Caki2 (cell line): Measurements from ENCODE around the gene KLHDC8B. TPM values are rescaled to one million over a fixed set of nuclear protein-coding genes. Genes with fewer than 3 reads are reported as not detected.

Experiments
- DNase-seq: peaks from one replicate; pipeline ENCODE4 v3.0.0-alpha.2; 2015; ENCODE audit warnings: low read depth
- in situ Hi-C: cut with HindIII; loops from 2 replicates; pipeline ENCODE4 v1.10.0; 2016; ENCODE audit warnings: low sequenced_read_pairs, low pct_unique_long_range_greater_than_20kb, mixed read lengths
- total RNA-seq: library from RNA; depleted of rRNA; stranded (reverse); fragments of >200 nt; shearing (Covaris generic); gene quantifications from 2 replicates; pipeline ENCODE4 v1.2.3, GENCODE V29; 2014; ENCODE audit warnings: low replicate concordance

Gene KLHDC8B
- total RNA-seq, 1 experiment from 2014 or later: 14.8 TPM

DNA sequence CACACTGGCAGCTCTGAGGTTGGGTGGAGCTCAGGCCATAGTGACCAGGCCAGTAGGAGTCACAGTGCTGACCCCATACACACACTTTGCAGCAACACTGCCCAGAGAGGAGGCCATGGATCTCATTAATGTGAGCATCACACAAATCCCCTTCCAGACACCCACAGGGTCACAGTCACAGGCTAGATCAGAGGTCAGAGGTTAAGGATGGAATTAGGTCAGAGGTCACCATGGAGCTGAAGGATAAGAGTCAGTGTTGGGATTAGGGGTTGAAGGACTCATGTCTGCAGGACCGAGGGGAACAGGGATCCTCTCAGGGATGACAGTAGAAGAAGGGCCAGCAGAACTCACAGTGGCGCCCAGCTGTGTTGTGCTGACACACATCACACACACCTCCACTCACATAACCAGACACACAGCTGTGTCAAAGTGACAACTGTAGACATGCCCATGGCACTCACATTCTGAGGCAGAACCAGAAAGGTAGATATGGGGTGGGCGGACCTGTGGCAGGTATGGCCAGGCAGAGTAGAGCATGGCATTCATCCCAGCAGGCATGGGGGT, 18.0 kb upstream of the KLHDC8B start:
- no peak for DNase-seq
- in situ Hi-C loops: no loop called here

DNA sequence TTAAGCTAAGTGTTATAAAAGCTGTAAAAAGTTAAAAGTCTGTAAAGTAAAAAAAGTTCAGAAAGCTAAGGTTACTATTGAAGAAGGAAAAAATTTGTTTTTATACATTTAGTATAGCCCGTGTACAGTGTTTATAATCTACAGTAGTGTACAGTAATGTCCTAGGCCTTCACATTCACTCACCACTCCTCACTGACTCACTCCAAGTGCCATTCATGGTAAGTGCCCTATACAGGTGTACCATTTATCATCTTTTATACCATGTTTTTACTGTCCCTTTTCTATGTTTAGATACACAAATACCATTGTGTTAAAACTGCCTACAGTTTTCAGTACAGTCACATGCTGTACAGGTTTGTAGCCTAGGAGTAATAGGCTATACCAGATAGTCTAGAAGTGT, 14.1 kb upstream of the KLHDC8B start:
- DNase-seq: no peak
- in situ Hi-C loops: no loop called here

DNA sequence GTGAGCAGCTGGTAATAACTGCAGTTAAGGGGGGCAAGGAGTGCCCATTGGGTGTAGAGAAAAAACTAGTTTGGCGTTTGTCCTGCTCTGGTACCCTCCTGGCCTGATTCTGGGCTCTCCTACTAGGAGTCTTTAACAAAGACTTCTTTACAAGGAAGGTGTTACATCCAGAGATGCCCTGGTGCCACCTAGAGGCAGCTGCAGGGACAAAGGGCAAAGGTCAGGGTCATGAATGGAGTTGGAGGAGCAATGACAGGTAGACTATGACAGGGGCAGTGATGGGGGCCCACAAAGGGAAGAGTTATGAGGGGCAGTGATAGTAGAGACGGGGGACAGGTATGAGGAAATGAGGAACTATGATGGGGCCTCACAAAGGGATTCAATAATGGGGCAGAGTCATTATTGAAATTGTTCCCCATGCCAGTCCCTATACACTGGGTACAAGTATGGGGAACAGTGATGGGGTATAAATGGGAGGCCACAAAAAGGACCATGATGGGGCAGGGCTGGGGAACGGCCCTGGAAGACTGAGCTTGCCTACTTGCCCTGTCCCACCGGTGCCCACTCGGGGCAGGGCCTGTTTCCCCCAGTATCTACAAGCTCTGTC, 13.2 kb upstream of the KLHDC8B start:
- DNase-seq: no peak
- in situ Hi-C loops: no loop called here

GRCh38 chr3:49158792-49159191, 12.6 kb upstream of the KLHDC8B start:
- DNase-seq: peak; percentile 59
- in situ Hi-C loops: no loop called here

GRCh38 chr3:49161197-49161596, 10.2 kb upstream of the KLHDC8B start:
- no peak for DNase-seq
- in situ Hi-C loops: no loop called here

GRCh38 chr3:49161808-49162530, 9.4 kb upstream of the KLHDC8B start:
- in situ Hi-C loops: no loop called here
- no peak for DNase-seq

DNA sequence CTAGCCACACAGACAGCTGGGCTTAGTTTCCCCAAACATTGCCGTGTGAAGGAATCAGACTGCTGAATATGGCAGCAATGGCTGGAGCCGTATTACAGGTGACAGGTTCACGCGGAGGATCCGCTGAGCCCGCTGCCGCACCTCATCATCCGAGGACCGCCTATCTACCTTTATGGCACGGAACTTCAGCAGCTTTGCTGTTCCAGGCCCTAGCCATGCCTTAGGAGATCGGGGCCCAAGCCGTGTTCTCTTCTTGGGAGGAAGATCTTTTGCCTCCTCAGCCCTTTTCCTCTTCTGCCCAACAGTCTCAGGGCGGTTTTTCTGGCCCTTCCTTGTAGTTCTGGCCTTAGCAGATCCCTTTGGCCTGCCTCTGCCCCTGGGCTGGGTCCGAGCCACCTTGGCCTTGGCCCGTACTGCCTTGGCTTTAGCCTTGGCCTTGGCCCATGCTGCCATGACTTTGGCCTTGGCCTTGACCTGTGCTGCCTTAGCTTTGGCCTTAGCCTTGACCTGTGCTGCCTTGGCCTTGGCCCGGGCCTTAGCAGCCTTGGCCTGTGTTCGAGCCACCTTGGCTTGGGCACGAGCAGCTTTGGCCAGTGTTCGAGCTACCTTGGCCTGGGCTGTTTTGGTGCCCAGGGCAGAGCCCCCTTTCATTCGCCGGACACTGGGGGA, 8.5 kb upstream of the KLHDC8B start:
- in situ Hi-C loops: no loop called here
- no peak for DNase-seq

GRCh38 chr3:49163609-49164008, 7.8 kb upstream of the KLHDC8B start:
- no peak for DNase-seq
- in situ Hi-C loops: no loop called here

DNA sequence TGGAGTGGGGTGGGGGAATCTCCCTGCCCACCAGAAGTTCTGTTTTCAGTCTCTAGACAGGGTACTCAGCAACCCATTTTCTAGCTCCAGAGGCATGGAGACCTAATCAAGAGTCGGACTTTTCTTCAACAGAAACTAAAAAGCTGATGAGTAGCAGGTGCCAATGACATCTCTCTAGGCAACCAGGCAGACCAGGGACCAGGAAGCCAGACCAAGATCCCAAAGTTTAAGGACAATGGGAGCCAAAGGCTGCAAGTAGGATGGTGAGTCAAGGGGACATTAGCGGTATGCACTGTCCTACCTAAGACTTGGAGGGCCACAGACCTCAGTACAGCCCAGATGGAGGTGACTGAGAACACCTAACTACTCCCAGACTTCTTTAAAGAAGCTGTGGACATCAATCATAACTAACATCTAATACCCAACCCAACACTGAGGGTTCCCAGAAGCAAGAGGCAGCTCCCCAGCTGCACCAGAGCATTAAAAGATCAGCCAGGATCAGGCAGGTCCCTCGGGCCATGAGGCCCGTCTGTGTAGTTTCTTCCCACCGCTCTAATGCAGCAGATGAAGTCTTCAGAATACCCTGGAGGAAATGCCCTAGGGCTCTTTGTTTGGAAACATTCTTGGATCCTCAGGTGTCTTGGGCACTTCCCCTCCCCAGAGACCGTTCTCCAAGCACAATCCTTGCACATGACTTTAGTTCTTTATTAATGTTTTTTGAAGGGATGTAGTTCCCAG, 6.2 kb upstream of the KLHDC8B start:
- no peak for DNase-seq
- in situ Hi-C loops: no loop called here

GRCh38 chr3:49165771-49166751, 5.3 kb upstream of the KLHDC8B start, which contains the start of gene CCDC71:
CCDC71 (minus strand) TSS chr3:49166331; CDS start chr3:49164208, 2,123 bp downstream.
- DNase-seq: peak; percentile 42

GRCh38 chr3:49166752-49167556, 4.4 kb upstream of the KLHDC8B start:
- no peak for DNase-seq
- in situ Hi-C loops: no loop called here

More at GRCh38 chr3:49165771-49166751, 5.3 kb upstream of the KLHDC8B start, which contains the start of gene CCDC71:
- in situ Hi-C loops: no loop called here

DNA sequence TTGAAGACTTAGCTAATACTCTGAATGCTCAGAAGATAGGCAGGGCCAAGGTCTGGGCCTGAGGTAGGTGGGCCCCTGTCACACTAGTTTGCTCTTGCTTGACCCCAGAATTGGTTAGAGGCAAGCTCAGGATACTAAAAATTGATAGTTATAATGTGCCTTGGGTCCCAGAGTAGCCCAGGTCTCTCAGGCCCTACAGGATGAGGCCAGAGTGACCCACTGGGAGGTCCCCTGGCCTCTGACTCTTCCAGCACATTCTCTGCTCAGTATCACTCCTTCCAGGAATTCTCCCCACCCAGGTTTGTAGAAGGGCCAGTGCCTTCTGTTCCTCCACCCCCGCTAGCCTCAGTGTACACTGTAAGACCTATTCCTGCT, 667 bp upstream of the KLHDC8B start:
- DNase-seq: no peak
- in situ Hi-C loops: no loop called here

- in situ Hi-C loops: no loop called here
- no peak for DNase-seq
Observed at GRCh38 chr3:49171775-49172500, 540 bp downstream of the KLHDC8B start.

DNA sequence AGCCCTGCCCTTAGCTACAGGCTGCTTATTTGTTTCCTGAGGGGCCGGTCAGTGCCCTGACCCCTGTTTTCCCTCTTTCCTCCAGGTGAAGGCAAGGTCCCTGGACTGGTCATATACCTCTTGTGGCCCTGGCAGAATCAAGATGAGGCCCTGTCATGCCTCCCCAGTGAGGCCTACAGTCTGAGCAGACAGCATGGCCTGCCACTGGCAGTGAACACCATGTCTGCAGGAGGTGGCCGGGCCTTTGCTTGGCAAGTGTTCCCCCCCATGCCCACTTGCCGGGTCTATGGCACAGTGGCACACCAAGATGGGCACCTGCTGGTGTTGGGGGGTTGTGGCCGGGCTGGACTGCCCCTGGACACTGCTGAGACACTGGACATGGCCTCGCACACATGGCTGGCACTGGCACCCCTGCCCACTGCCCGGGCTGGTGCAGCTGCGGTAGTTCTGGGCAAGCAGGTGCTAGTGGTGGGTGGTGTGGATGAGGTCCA, 1.2 kb downstream of the KLHDC8B start:
- in situ Hi-C loops: no loop called here
- DNase-seq: no peak

- no peak for DNase-seq
- in situ Hi-C loops: no loop called here
Observed at GRCh38 chr3:49173116-49173791, 1.9 kb downstream of the KLHDC8B start.
